Neural cell (in vitro differentiated cells): ENCODE measurements around the gene NARF. TPM values are rescaled to one million over a fixed set of nuclear protein-coding genes. Genes with fewer than 3 reads are reported as not detected.

Experiments
- H2AFZ ChIP-seq: fragments of 200-600, 300-800 bp; sonication (generic), shearing (Covaris generic); 2 replicates; pipeline ENCODE4 v1.6.0; 2014; ENCODE audit warnings: low read depth, mild to moderate bottlenecking, antibody characterized with exemption, low read length, moderate library complexity
- H3F3A ChIP-seq: fragments of 200-600 bp; shearing (Covaris generic); 2 replicates; pipeline ENCODE4 v1.6.1; 2016; ENCODE audit warnings: mild to moderate bottlenecking, moderate library complexity, mixed read lengths, antibody characterized with exemption, low read length; ENCODE audit not compliant: insufficient read depth, poor library complexity, severe bottlenecking
- H3K27ac ChIP-seq: fragments of 200-600, 300-800 bp; sonication (generic), shearing (Covaris generic); 2 replicates; pipeline ENCODE4 v1.5.1; 2014; ENCODE audit warnings: mild to moderate bottlenecking, low read length, moderate library complexity
- H3K27me3 ChIP-seq: fragments of 300-800, 200-600 bp; sonication (generic), shearing (Covaris generic); 2 replicates; pipeline ENCODE4 v1.6.0; 2014; ENCODE audit warnings: mild to moderate bottlenecking, low read depth, low read length, moderate library complexity; ENCODE audit not compliant: insufficient read depth
- H3K36me3 ChIP-seq: fragments of 300-800, 200-600 bp; sonication (generic), shearing (Covaris generic); 2 replicates; pipeline ENCODE4 v1.5.1; 2014; ENCODE audit warnings: mild to moderate bottlenecking, antibody characterized with exemption, low read length, moderate library complexity; ENCODE audit not compliant: insufficient read depth
- H3K4me2 ChIP-seq: fragments of 300-800, 200-600 bp; sonication (generic), shearing (Covaris generic); 2 replicates; pipeline ENCODE4 v1.6.0; 2014; ENCODE audit warnings: mild to moderate bottlenecking, low read length
- H3K4me3 ChIP-seq: fragments of 300-800, 200-600 bp; sonication (generic), shearing (Covaris generic); 2 replicates; pipeline ENCODE4 v1.5.1; 2014; ENCODE audit warnings: mild to moderate bottlenecking, low read length, moderate library complexity
- H3K79me2 ChIP-seq: fragments of 200-600 bp; shearing (Covaris generic); replicated peaks from 2 replicates; pipeline ENCODE4 v1.6.0; 2014; ENCODE audit warnings: mild to moderate bottlenecking, low read length, moderate library complexity; ENCODE audit not compliant: insufficient read depth
- H3K9ac ChIP-seq: fragments of 300-800, 200-600 bp; sonication (generic), shearing (Covaris generic); 2 replicates; pipeline ENCODE4 v1.6.1; 2016; ENCODE audit warnings: mild to moderate bottlenecking, low read length, mixed read lengths
- H3K9me2 ChIP-seq: fragments of 200-600 bp; shearing (Covaris generic); 2 replicates; pipeline ENCODE4 v1.6.1; 2016; ENCODE audit warnings: mild to moderate bottlenecking, low read length, mixed read lengths; ENCODE audit not compliant: insufficient read depth
- H3K9me3 ChIP-seq: fragments of 200-600, 300-800 bp; sonication (generic), shearing (Covaris generic); 2 replicates; pipeline ENCODE4 v1.6.1; 2016; ENCODE audit warnings: mild to moderate bottlenecking, mixed run types, low read length, moderate library complexity, mixed read lengths
- H4K20me1 ChIP-seq: fragments of 200-600 bp; shearing (Covaris generic); 2 replicates; pipeline ENCODE4 v1.6.1; 2016; ENCODE audit warnings: mild to moderate bottlenecking, mixed run types; ENCODE audit not compliant: insufficient read depth
- EP300 ChIP-seq: fragments of 450-650 bp; conservative IDR thresholded peaks from 2 replicates; pipeline ENCODE4 v1.6.1; 2014; ENCODE audit warnings: antibody characterized with exemption, mild to moderate bottlenecking, moderate library complexity; ENCODE audit not compliant: poor library complexity, severe bottlenecking
- EZH2 ChIP-seq: fragments of 200-600, 300-800 bp; shearing (Covaris generic), sonication (generic); IDR thresholded peaks from 2 replicates; pipeline ENCODE4 v1.6.1; 2014; ENCODE audit warnings: antibody characterized with exemption, low read length, borderline replicate concordance, mild to moderate bottlenecking; ENCODE audit not compliant: insufficient read depth, poor library complexity, severe bottlenecking
- MXI1 ChIP-seq: fragments of 450-650 bp; conservative IDR thresholded peaks from 2 replicates; pipeline ENCODE4 v1.6.1; 2014; ENCODE audit warnings: antibody characterized with exemption, mild to moderate bottlenecking; ENCODE audit not compliant: poor library complexity, severe bottlenecking
- POLR2AphosphoS5 ChIP-seq: IDR thresholded peaks from 2 replicates; pipeline ENCODE4 v1.6.1; 2012
- RAD21 ChIP-seq: fragments of 450-650 bp; conservative IDR thresholded peaks from 2 replicates; pipeline ENCODE4 v1.6.1; 2014; ENCODE audit warnings: antibody characterized with exemption, mild to moderate bottlenecking, moderate library complexity
- SMC3 ChIP-seq: fragments of 450-650 bp; conservative IDR thresholded peaks from 2 replicates; pipeline ENCODE4 v1.6.1; 2014; ENCODE audit warnings: antibody characterized with exemption, mild to moderate bottlenecking, moderate library complexity; ENCODE audit not compliant: poor library complexity
- TAF1 ChIP-seq: IDR thresholded peaks from 2 replicates; pipeline ENCODE4 v1.6.1; 2012; ENCODE audit warnings: low read depth
- polyA plus RNA-seq: library from polyadenylated mRNA; depleted of rRNA; stranded (reverse); fragments of >200 nt; gene quantifications from 2 replicates; pipeline ENCODE4 v1.2.3, GENCODE V29; 2014
- TF ChIP-seq, protein P1 (sequence below): fragments of 450-650 bp; IDR thresholded peaks from 2 replicates; pipeline ENCODE4 v1.5.1; 2014; ENCODE audit warnings: antibody characterized with exemption, mild to moderate bottlenecking, moderate library complexity; ENCODE audit not compliant: poor library complexity, severe bottlenecking
- TF ChIP-seq, protein P2 (sequence below): IDR thresholded peaks from 2 replicates; pipeline ENCODE4 v1.6.1; 2012; ENCODE audit warnings: borderline replicate concordance

Gene NARF
- polyA plus RNA-seq, 1 donor from 2014 or later = 243 TPM

DNA sequence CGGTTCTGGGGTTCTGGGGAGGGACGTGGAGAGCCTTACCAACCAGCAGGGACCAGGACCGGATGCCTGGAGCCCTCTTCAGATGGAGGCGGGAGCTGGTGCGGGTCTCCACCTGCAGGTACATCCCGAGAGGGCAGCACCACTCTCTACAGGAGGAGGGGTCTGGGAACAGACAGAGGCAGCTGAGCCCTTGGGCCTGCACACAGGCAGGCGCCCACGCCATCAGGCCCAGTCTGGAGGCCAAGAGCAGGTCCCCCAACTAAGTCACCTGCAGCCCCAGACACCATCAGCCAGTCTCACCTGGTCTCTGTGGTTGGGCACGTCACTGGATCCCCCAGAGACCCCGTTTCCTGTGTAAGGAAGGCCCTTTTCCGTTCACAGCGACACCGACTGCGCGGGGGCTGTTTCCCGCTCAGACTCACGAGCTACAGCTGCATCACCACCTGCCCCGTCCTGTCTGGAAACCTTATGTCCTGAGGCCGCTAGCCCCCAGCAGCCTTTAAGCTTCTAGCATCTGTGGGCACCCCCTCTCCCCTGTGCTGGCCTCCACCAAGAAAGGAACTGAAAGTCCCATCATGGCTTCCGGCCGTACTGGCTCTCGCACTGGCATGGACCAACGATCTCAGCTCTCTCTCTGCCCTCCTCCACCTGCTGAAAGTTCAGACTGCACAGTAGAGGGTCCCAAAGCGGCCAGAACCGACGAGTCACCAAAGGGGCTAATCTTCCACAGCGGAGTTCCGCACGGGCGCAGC, 9.2 kb upstream of the NARF start:
- TF ChIP-seq POLR2AphosphoS5 (no peak), EP300 (no peak), TAF1 (no peak), MXI1 (no peak), EZH2 (no peak), RAD21 (no peak), SMC3 (no peak)
- TF ChIP-seq, protein P1, sequence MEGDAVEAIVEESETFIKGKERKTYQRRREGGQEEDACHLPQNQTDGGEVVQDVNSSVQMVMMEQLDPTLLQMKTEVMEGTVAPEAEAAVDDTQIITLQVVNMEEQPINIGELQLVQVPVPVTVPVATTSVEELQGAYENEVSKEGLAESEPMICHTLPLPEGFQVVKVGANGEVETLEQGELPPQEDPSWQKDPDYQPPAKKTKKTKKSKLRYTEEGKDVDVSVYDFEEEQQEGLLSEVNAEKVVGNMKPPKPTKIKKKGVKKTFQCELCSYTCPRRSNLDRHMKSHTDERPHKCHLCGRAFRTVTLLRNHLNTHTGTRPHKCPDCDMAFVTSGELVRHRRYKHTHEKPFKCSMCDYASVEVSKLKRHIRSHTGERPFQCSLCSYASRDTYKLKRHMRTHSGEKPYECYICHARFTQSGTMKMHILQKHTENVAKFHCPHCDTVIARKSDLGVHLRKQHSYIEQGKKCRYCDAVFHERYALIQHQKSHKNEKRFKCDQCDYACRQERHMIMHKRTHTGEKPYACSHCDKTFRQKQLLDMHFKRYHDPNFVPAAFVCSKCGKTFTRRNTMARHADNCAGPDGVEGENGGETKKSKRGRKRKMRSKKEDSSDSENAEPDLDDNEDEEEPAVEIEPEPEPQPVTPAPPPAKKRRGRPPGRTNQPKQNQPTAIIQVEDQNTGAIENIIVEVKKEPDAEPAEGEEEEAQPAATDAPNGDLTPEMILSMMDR = no peak
- TF ChIP-seq, protein P2, sequence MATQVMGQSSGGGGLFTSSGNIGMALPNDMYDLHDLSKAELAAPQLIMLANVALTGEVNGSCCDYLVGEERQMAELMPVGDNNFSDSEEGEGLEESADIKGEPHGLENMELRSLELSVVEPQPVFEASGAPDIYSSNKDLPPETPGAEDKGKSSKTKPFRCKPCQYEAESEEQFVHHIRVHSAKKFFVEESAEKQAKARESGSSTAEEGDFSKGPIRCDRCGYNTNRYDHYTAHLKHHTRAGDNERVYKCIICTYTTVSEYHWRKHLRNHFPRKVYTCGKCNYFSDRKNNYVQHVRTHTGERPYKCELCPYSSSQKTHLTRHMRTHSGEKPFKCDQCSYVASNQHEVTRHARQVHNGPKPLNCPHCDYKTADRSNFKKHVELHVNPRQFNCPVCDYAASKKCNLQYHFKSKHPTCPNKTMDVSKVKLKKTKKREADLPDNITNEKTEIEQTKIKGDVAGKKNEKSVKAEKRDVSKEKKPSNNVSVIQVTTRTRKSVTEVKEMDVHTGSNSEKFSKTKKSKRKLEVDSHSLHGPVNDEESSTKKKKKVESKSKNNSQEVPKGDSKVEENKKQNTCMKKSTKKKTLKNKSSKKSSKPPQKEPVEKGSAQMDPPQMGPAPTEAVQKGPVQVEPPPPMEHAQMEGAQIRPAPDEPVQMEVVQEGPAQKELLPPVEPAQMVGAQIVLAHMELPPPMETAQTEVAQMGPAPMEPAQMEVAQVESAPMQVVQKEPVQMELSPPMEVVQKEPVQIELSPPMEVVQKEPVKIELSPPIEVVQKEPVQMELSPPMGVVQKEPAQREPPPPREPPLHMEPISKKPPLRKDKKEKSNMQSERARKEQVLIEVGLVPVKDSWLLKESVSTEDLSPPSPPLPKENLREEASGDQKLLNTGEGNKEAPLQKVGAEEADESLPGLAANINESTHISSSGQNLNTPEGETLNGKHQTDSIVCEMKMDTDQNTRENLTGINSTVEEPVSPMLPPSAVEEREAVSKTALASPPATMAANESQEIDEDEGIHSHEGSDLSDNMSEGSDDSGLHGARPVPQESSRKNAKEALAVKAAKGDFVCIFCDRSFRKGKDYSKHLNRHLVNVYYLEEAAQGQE = no peak
- Histone ChIP-seq H3K9me3 (no peaks in the 10 kb centered on the region), H3K4me3 (peak overlapping the region; percentile 86), H2AFZ (no peak overlapping the region), H3K9ac (peak overlapping the region; percentile 84), H3K36me3 (no peaks in the 10 kb centered on the region), H3K9me2 (no peaks in the 10 kb centered on the region), H3K79me2 (peaks cover 10% of the 10 kb centered on the region), H3K27ac (no peak overlapping the region), H3K4me2 (peak overlapping the region; percentile 35), H4K20me1 (no peaks in the 10 kb centered on the region), H3F3A (no peaks in the 10 kb centered on the region), H3K27me3 (no peaks in the 10 kb centered on the region)

DNA sequence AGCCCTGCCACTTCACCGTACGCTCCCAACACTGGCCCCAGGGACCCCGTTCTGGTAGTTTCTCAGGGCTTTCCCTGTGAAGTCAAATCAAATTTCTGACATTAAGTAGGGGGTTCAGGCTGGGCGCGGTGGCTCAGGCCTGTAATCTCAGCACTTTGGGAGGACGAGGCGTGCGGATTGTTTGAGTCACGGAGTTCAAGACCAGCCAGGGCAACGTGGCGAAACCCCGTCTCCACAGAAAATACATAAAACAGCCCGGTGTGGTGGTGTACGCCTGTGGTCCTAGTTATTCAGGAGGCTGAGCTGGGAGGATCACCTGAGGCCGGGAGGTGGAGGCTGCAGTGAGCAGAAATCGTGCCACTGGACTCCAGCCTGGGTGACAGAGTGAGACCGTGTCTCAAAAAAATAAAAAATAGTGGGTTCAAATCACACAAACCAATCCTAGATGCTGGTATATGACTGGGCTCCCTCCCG, 8.6 kb upstream of the NARF start:
- H2AFZ ChIP-seq = no peak overlapping the region
- H3K9me3 ChIP-seq = no peaks in the 10 kb centered on the region
- H4K20me1 ChIP-seq = no peaks in the 10 kb centered on the region
- peaks cover 10% of the 10 kb centered on the region for H3K79me2 ChIP-seq
- TF ChIP-seq, protein P2 = no peak
- TF ChIP-seq POLR2AphosphoS5 = no peak
- TF ChIP-seq RAD21 = no peak
- no peak for TF ChIP-seq EZH2
- TF ChIP-seq EP300 = no peak
- no peak for TF ChIP-seq TAF1
- TF ChIP-seq, protein P1 = no peak
- no peak for TF ChIP-seq MXI1
- no peak for TF ChIP-seq SMC3
- peak overlapping the region; percentile 35 for H3K4me2 ChIP-seq
- no peaks in the 10 kb centered on the region for H3K27me3 ChIP-seq
- H3K4me3 ChIP-seq = peak overlapping the region; percentile 86
- peak overlapping the region; percentile 76 for H3K27ac ChIP-seq
- no peaks in the 10 kb centered on the region for H3K36me3 ChIP-seq
- H3K9ac ChIP-seq = peak overlapping the region; percentile 84
- H3F3A ChIP-seq = no peaks in the 10 kb centered on the region
- H3K9me2 ChIP-seq = no peaks in the 10 kb centered on the region
